Testis (tissue), 3 donors: ENCODE measurements around the gene ACBD4. TPM values are rescaled to one million over a fixed set of nuclear protein-coding genes. Genes with fewer than 3 reads are reported as not detected.

Experiments used
- DNase-seq: peaks from one replicate; pipeline ENCODE4 v3.0.0-alpha.2; 2019
- H3K27ac ChIP-seq, 2 donors: fragments of 200-600 bp; sonication (generic); one replicate each; pipeline ENCODE4 v1.5.1; 2019
- H3K27me3 ChIP-seq: fragments of 200-600 bp; sonication (generic); one replicate; pipeline ENCODE4 v1.5.1; 2019
- H3K36me3 ChIP-seq: fragments of 200-600 bp; sonication (generic); one replicate; pipeline ENCODE4 v1.5.1; 2017; ENCODE audit warnings: low read depth; ENCODE audit errors: missing control alignments
- H3K4me1 ChIP-seq: fragments of 200-600 bp; sonication (generic); one replicate; pipeline ENCODE4 v1.5.1; 2019
- H3K4me3 ChIP-seq, 2 donors: fragments of 200-600 bp; sonication (generic); one replicate each; pipeline ENCODE4 v1.5.1; 2017 to 2019
- H3K9me3 ChIP-seq: fragments of 200-600 bp; sonication (generic); one replicate; pipeline ENCODE4 v1.5.1; 2017
- POLR2A ChIP-seq: fragments of 450-650 bp; IDR thresholded peaks from one replicate; pipeline ENCODE4 v1.6.1; 2017; ENCODE audit warnings: antibody characterized with exemption, mild to moderate bottlenecking, moderate library complexity
- WGBS, 2 donors: methylation state at CpG; one replicate each; pipeline ENCODE4 v1.1.5; 2018; 5-methylcytosine and 5-hydroxymethylcytosine counted together
- intact Hi-C: fragments of 100-400 bp; cut with DNase I; formaldehyde crosslinking; loops from one replicate; pipeline ENCODE4 v1.15.1; 2023; ENCODE audit warnings: low total_unique reads
- polyA plus RNA-seq: library from polyadenylated mRNA; stranded (reverse); fragments of 350-450 nt; fragmentation: Illumina TruSeq; extraction: RNeasy Lipid Tissue Mini Kit (QIAGEN cat#74804); gene quantifications from one replicate; pipeline ENCODE4 v1.2.3, GENCODE V29; 2014; ENCODE audit warnings: low read depth, low replicate concordance; ENCODE audit not compliant: insufficient read depth
- total RNA-seq, 2 donors: library from RNA; depleted of rRNA; stranded (reverse); fragments of >200 nt; gene quantifications; one replicate each; pipeline ENCODE4 v1.2.3, GENCODE V29; 2016
- TF ChIP-seq, protein P1 (sequence below), 3 experiments: fragments of 450-650 bp in 2 of 3; fragments of 200-600 bp in 1 of 3; sonication (generic) in 1 of 3; IDR thresholded peaks; one replicate each; pipeline ENCODE4 v1.5.1; 2016 to 2019; ENCODE audit warnings: antibody characterized with exemption in 3 of 3, mild to moderate bottlenecking in 2 of 3, moderate library complexity in 1 of 3

The ACBD4 gene
- total and polyA plus RNA-seq, 3 donors from 2014 or later = 7.5 to 9.1 (median 8.3) TPM

DNA sequence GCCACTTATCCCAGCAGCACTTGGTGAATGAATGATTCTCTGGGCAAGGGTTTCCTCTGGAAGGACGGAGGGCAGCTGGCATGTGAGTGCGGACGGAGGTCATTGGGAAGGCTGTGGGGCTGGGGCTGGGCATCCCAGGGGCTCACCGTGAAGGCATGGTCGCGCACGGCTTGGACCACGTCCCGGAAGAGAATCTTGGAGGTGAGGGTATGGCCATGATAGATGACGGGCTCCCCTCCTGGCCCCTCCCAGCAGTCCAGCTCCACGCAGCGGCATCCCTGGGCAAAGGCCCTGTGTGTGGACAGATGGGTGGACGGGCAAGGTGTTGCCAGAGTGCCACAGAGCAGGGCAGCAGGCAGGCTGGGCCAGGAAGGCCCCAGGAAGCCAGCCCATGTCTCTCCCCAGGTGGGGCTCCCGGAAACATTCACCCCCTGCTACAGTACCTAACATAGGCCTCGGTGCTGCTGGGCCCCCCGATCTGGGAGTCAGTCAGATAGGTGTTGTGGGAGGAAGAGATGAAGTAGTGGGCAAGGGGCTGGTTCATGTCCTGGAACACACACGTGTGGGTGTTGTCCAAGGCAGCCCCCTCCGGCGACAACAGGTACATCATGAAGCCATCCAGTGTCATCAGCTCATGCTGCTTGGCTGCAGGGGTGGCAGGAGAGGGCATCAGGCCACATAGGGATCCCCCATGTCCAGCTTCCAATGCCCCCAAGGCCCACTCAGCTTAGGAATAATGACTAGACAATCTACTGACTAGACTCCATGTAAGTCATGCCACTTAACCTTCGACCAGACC, 17.4 kb upstream of the ACBD4 start:
- peaks cover 15% of the 10 kb centered on the region for H3K4me1 ChIP-seq
- no peak overlapping the region for H3K4me3 ChIP-seq
- H3K27ac ChIP-seq = no peak overlapping the region
- no peaks in the 10 kb centered on the region for H3K27me3 ChIP-seq
- intact Hi-C loops = no loop called here
- 93 to 98% methylated on average over 8 to 20 of the region's 20 CpGs for WGBS, 2 donors
- no peak for TF ChIP-seq POLR2A
- TF ChIP-seq, protein P1, sequence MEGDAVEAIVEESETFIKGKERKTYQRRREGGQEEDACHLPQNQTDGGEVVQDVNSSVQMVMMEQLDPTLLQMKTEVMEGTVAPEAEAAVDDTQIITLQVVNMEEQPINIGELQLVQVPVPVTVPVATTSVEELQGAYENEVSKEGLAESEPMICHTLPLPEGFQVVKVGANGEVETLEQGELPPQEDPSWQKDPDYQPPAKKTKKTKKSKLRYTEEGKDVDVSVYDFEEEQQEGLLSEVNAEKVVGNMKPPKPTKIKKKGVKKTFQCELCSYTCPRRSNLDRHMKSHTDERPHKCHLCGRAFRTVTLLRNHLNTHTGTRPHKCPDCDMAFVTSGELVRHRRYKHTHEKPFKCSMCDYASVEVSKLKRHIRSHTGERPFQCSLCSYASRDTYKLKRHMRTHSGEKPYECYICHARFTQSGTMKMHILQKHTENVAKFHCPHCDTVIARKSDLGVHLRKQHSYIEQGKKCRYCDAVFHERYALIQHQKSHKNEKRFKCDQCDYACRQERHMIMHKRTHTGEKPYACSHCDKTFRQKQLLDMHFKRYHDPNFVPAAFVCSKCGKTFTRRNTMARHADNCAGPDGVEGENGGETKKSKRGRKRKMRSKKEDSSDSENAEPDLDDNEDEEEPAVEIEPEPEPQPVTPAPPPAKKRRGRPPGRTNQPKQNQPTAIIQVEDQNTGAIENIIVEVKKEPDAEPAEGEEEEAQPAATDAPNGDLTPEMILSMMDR (IDR thresholded peaks at IDR 0.05) = no peak
- H3K9me3 ChIP-seq = no peaks in the 10 kb centered on the region
- no peak for DNase-seq
- H3K36me3 ChIP-seq = no peaks in the 10 kb centered on the region

DNA sequence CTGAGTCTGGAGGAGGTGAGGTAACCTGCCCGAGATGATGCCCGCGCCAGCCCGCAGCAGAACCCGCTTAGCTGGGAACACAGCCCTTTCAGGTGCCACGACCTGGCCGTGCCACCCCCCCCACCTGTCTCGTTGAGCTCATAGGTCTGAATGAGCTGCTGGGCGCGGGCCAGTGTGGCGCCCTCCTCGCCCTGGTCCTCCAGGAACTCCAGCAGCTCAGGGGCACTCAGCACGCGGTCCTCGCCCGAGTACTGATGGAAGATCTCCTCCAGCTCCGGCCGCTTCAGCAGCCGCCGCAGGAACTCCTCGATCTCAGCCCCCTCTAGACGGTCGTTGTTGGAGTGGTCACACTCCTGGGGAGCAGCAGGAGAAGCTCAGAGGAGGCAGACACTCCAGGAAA, 16.8 kb upstream of the ACBD4 start:
- Histone ChIP-seq H3K27ac (no peak overlapping the region), H3K9me3 (no peaks in the 10 kb centered on the region), H3K4me3 (no peak overlapping the region), H3K4me1 (peaks cover 10% of the 10 kb centered on the region), H3K36me3 (no peaks in the 10 kb centered on the region), H3K27me3 (no peaks in the 10 kb centered on the region)
- no peak for DNase-seq
- intact Hi-C loops = no loop called here
- WGBS, 2 donors = 93 to 95% methylated on average over 15 to 23 of the region's 23 CpGs
- no peak for TF ChIP-seq POLR2A
- TF ChIP-seq, protein P1 (IDR thresholded peaks at IDR 0.05) = no peak

DNA sequence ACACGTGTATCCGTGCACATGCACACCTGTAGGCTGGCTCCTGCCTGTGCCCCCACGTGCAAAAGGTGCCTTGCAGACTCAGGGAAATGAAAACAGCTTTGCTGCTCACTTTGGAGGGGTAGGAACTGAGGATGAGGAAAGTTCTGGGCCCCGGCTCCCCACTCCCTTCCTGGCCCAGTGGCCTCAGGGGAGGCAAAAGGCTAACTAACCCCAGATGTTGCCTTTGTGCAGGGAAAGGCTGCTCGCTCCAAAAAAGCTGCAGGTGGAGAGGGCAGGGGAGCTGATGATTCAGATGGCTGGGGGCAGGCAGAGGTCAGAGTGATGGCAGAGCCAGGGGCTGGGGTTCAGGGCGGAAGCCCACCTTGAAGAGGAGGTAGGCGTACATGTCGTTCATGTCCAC, 15.5 kb upstream of the ACBD4 start:
- intact Hi-C loops = loop anchor here (10.0 kb wide), 1 partner anchor 345 kb away; no protein-coding TSS in a partner anchor
- Histone ChIP-seq H3K36me3 (no peaks in the 10 kb centered on the region), H3K27me3 (no peaks in the 10 kb centered on the region), H3K27ac (no peak overlapping the region), H3K4me3 (no peak overlapping the region), H3K4me1 (peaks cover 9% of the 10 kb centered on the region), H3K9me3 (no peaks in the 10 kb centered on the region)
- 79 to 84% methylated on average over 8 of the region's 8 CpGs for WGBS, 2 donors
- no peak for DNase-seq
- no peak for TF ChIP-seq POLR2A

DNA sequence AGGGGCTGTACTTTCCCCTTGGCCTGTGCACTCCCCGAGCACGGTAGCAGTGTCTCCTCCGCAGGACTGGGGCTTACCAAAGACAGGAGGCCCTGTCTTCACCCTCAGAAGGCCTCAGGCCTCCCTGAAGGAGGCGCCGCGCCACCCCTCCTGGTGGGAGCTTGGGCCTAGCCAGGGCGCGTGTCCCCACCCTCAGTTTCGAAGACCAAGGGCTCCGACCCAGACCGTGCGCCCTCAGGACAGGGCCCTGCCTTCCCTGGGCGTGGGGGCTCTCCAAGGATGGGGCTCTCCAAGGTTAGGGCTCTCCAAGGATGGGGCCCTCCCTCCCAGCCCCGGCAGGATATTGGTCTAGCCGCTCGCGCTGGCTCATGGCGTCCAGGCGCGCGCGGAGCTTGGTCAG, 14.9 kb upstream of the ACBD4 start:
- Histone ChIP-seq H3K27ac (no peak overlapping the region), H3K4me1 (peaks cover 9% of the 10 kb centered on the region), H3K36me3 (no peaks in the 10 kb centered on the region), H3K4me3 (no peak overlapping the region), H3K27me3 (no peaks in the 10 kb centered on the region), H3K9me3 (no peaks in the 10 kb centered on the region)
- intact Hi-C loops = loop anchor here (10.0 kb wide), 1 partner anchor 346 kb away; no protein-coding TSS in a partner anchor
- DNase-seq = no peak
- TF ChIP-seq, protein P1 (IDR thresholded peaks at IDR 0.05) = no peak
- no peak for TF ChIP-seq POLR2A
- 68 to 71% methylated on average over 5 to 22 of the region's 22 CpGs for WGBS, 2 donors

DNA sequence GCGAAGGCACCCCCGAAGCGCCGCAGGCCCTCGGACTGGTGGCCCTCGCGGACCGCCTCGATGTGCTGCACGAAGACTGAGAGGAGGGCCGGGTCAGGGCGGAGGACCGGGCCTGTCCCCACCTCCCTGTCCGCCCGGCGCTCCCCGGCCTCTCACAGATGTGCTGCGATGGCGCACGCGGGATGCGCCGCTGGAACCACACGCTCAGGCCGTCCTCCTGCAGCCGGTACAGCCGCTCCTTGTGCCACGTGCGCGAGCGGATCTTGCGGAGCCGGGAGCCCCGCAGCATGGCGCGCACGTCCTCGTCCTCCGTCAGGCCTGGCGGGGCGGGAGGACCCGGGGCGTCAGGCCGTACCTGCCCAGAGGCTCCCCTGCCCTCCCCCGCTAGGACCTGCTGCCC, 14.4 kb upstream of the ACBD4 start:
- H3K9me3 ChIP-seq = no peaks in the 10 kb centered on the region
- intact Hi-C loops = loop anchor here (10.0 kb wide), 1 partner anchor 346 kb away; no protein-coding TSS in a partner anchor
- peak overlapping the region in 1 of 2 donors; percentile 5 for H3K4me3 ChIP-seq
- H3K4me1 ChIP-seq = peaks cover 9% of the 10 kb centered on the region
- no peak for DNase-seq
- no peak overlapping the region for H3K27ac ChIP-seq
- 61 to 70% methylated on average over 10 to 19 of the region's 45 CpGs for WGBS, 2 donors
- H3K36me3 ChIP-seq = no peaks in the 10 kb centered on the region
- no peak for TF ChIP-seq POLR2A
- TF ChIP-seq, protein P1 (IDR thresholded peaks at IDR 0.05) = no peak
- H3K27me3 ChIP-seq = no peaks in the 10 kb centered on the region
